Muscle of leg (tissue), 11 donors: ENCODE data around the gene ALG12. TPM values are rescaled to one million over a fixed set of nuclear protein-coding genes. Genes with fewer than 3 reads are reported as not detected.

Experiments used
- DNase-seq: peaks from one replicate; pipeline ENCODE4 v3.0.0; 2013
- H3K27ac ChIP-seq: one replicate; pipeline ENCODE4 v1.5.1; 2013; ENCODE audit warnings: mild to moderate bottlenecking, low read length, control low read depth
- H3K27me3 ChIP-seq: one replicate; pipeline ENCODE4 v1.6.1; 2013; ENCODE audit warnings: low read length; ENCODE audit not compliant: control insufficient read depth, insufficient read depth
- H3K36me3 ChIP-seq: one replicate; pipeline ENCODE4 v1.6.1; 2013; ENCODE audit warnings: low read length; ENCODE audit not compliant: control insufficient read depth, insufficient read depth
- H3K4me1 ChIP-seq: one replicate; pipeline ENCODE4 v1.6.1; 2013; ENCODE audit warnings: low read length; ENCODE audit not compliant: control insufficient read depth, insufficient read depth
- H3K4me3 ChIP-seq: one replicate; pipeline ENCODE4 v1.5.1; 2013; ENCODE audit warnings: low read length, control low read depth
- H3K9me3 ChIP-seq: replicated peaks from 2 replicates; pipeline ENCODE4 v1.6.1; 2013; ENCODE audit warnings: low read depth, low read length; ENCODE audit not compliant: control insufficient read depth
- WGBS: methylation state at CpG from one replicate; pipeline ENCODE4 v1.1.5; 2013; ENCODE audit warnings: missing lambda C conversion rate; ENCODE audit not compliant: insufficient coverage; 5-methylcytosine and 5-hydroxymethylcytosine counted together
- polyA plus RNA-seq, 8 donors: library from polyadenylated mRNA; unstranded; fragments of 120-200 nt; gene quantifications; one replicate each; pipeline versions ENCODE4 v1.2.1 to v1.2.3, GENCODE V29; 2013; ENCODE audit warnings: inconsistent platforms in 1 of 8, low replicate concordance in 1 of 8; ENCODE audit not compliant: insufficient read length in 8 of 8, insufficient read depth in 1 of 8
- total RNA-seq: library from RNA; stranded (reverse); fragments of 120-200 nt; gene quantifications from one replicate; pipeline ENCODE4 v1.2.4, GENCODE V29; 2013

Gene ALG12
- total and polyA plus RNA-seq, 9 donors: 6.6 to 19.1 (median 15.8) TPM

DNA sequence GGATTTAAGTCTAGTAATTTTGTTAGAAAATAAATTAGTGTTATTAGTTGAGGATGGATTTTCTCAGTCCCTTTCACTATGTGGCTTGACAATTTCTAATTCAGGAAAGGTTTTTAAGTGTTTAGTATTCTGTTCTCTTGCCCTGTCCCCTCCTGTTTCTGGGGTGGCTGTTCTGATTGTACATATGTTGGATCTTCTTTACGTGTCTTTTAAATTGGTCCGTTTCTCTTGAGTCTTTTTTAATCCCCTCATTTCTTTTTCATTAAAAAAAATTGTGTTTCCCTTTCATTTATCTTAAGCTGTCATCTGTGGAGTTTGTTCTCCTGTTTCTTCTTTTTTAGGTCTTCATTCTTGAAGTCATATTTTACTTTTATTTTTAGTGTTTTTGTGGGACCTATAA, 52.1 kb downstream of the ALG12 start:
- Histone ChIP-seq H3K36me3 (peaks cover 5% of the 10 kb centered on the region), H3K4me1 (no peaks in the 10 kb centered on the region), H3K9me3 (peaks cover 38% of the 10 kb centered on the region), H3K27me3 (no peaks in the 10 kb centered on the region), H3K4me3 (no peak overlapping the region), H3K27ac (no peak overlapping the region)
- no peak for DNase-seq
- no CpG with 5 or more reads among the region's 2 CpGs for WGBS

GRCh38 chr22:49865156-49865555, 53.1 kb downstream of the ALG12 start:
- H3K9me3 ChIP-seq: peaks cover 35% of the 10 kb centered on the region
- 80% methylated on average over 5 of the region's 17 CpGs for WGBS

DNA sequence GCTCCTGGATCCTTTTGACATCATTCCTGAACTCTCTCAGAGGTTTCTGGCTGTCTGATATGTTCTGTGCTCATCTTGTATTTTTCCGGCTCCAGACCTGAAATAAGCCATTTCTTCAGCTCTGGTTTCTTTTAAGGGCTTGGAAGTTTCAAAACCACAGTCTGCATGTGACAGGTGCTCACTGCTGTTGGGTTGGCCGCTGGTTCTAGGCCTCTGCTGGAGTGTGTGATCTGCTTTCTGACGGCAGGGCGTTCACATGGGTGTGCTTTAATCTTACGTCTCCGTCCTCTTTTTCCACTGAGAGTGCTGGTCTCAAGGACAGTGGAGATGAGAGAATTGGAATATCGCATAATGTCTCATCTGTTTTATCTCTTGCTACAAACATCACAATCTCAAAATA, 54.3 kb downstream of the ALG12 start:
- no peaks in the 10 kb centered on the region for H3K27me3 ChIP-seq
- WGBS: no CpG with 5 or more reads among the region's 7 CpGs

More at GRCh38 chr22:49865156-49865555, 53.1 kb downstream of the ALG12 start:
- Histone ChIP-seq H3K27me3 (no peaks in the 10 kb centered on the region), H3K36me3 (peaks cover 5% of the 10 kb centered on the region), H3K4me3 (no peak overlapping the region), H3K27ac (no peak overlapping the region), H3K4me1 (no peaks in the 10 kb centered on the region)
- no peak for DNase-seq

DNA sequence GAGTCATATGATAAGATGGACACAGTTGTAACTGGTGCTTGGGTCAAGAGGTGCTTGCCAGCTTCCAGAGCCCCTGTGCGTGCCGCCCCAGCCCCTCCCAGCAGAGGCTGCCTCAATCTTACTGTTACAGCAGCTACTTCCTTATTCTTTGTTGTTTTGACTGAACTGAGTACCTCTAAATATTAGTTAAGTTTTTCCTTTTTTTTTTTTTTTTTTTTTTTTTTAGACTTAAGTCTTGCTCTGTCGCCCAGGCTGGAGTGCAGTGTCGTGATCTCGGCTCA, 55.8 kb downstream of the ALG12 start:
- Histone ChIP-seq H3K27me3 (no peaks in the 10 kb centered on the region), H3K36me3 (peaks cover 4% of the 10 kb centered on the region), H3K9me3 (peaks cover 17% of the 10 kb centered on the region), H3K4me3 (no peak overlapping the region), H3K4me1 (no peaks in the 10 kb centered on the region), H3K27ac (no peak overlapping the region)
- DNase-seq: no peak
- WGBS: 100% methylated on average over 2 of the region's 5 CpGs

More for the DNA sequence above, 54.3 kb downstream of the ALG12 start:
- peaks cover 6% of the 10 kb centered on the region for H3K36me3 ChIP-seq
- no peak overlapping the region for H3K4me3 ChIP-seq
- H3K27ac ChIP-seq: no peak overlapping the region
- DNase-seq: no peak
- H3K4me1 ChIP-seq: no peaks in the 10 kb centered on the region
- peaks cover 22% of the 10 kb centered on the region for H3K9me3 ChIP-seq

DNA sequence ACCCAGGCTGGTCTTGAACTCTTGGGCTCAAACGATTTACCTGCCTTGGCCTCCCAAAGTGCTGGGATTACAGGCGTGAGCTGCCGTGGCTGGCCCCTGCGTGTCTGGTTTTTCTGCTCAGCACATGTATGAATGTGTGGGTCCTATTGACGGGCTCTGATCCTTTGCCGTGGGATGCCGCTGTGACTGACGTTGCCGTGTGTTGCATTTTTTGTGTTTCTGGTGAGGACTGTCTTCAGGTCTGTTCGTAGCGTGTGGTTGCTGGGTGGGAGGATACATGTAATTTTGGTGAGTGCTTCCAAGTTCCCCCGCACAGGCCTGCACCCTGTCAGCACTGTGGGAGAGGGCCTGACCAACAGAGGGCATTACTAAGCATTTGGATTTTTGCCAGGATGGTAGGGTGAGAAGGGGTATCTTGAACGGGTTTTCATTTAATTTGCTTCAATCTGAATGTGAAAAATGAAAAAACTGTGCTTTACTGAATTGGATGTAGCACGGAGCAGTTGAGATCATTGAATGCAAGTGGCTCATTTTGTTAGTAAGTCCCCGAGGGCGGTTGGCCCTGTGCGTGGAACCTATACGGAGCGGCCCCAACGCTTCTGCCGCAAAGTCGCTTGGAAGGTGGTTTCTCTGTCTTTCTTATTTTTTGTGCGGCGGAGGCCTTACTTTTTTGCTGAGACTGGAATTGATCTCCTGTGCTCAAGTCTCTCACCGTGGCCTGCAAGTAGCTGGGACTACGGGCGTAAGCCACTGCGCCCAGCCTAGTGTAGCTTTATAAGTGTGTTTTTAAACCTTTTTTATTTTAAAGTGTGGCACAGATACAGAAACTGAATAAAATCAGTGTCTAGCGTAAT, 56.4 kb downstream of the ALG12 start:
- no peak overlapping the region for H3K27ac ChIP-seq
- H3K4me3 ChIP-seq: no peak overlapping the region
- no peaks in the 10 kb centered on the region for H3K27me3 ChIP-seq
- WGBS: 95% methylated on average over 25 of the region's 29 CpGs
- no peak for DNase-seq
- peaks cover 11% of the 10 kb centered on the region for H3K9me3 ChIP-seq
- H3K36me3 ChIP-seq: peaks cover 9% of the 10 kb centered on the region
- H3K4me1 ChIP-seq: no peaks in the 10 kb centered on the region

DNA sequence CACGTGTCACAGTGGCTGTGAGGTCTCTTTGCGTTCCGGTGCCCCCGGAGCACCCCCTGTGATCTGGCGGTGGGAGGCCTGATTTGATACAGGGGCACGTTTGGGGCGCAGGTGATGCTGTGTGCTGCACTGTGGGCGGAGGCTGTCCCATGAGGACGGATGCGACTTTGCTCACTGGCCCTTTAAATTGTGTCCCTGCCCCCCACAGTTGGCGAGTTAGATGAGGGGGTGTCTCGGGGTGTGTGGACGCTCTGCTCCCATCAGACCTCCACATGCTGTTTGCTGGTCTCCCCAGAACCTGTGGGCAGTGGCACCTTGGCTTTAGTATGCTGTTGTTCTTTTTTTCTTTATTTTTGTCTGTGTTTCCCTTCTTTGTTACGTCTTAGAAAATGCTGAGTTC, 59.4 kb downstream of the ALG12 start:
- Histone ChIP-seq H3K27ac (no peak overlapping the region), H3K36me3 (peaks cover 10% of the 10 kb centered on the region), H3K27me3 (no peaks in the 10 kb centered on the region), H3K4me1 (peaks cover 19% of the 10 kb centered on the region), H3K9me3 (no peaks in the 10 kb centered on the region), H3K4me3 (no peak overlapping the region)
- DNase-seq: no peak
- 84% methylated on average over 7 of the region's 14 CpGs for whole genome bisulfite sequencing

GRCh38 chr22:49856766-49857618, 61.2 kb downstream of the ALG12 start:
- Histone ChIP-seq H3K27ac (no peak overlapping the region), H3K9me3 (no peaks in the 10 kb centered on the region), H3K27me3 (peaks cover 4% of the 10 kb centered on the region), H3K36me3 (peaks cover 10% of the 10 kb centered on the region), H3K4me1 (peaks cover 24% of the 10 kb centered on the region), H3K4me3 (no peak overlapping the region)
- DNase-seq: no peak
- 77% methylated on average over 21 of the region's 31 CpGs for WGBS

DNA sequence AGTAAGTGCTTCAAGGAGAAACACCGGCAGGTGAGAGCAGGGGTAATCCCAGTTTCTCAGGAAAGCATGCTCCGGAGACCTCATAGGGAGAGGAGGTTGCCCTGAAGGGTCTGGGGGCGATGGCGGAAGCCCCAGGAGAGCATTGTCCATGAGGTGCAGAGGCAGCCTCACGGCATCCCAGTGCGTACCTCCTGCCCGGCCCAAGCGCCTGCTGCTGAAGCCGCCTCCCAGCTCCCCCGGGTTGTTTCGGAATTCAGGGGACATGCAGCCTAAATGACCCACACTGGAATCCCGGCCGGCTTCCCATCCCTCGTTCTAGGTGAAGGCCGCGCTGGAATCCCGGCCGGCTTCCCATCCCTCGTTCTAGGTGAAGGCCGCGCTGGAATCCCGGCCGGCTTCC, 61.9 kb downstream of the ALG12 start:
- Histone ChIP-seq H3K36me3 (peaks cover 10% of the 10 kb centered on the region), H3K27me3 (peaks cover 11% of the 10 kb centered on the region), H3K9me3 (no peaks in the 10 kb centered on the region), H3K4me1 (peaks cover 24% of the 10 kb centered on the region), H3K4me3 (no peak overlapping the region), H3K27ac (no peak overlapping the region)
- no peak for DNase-seq
- WGBS: 77% methylated on average over 16 of the region's 23 CpGs

DNA sequence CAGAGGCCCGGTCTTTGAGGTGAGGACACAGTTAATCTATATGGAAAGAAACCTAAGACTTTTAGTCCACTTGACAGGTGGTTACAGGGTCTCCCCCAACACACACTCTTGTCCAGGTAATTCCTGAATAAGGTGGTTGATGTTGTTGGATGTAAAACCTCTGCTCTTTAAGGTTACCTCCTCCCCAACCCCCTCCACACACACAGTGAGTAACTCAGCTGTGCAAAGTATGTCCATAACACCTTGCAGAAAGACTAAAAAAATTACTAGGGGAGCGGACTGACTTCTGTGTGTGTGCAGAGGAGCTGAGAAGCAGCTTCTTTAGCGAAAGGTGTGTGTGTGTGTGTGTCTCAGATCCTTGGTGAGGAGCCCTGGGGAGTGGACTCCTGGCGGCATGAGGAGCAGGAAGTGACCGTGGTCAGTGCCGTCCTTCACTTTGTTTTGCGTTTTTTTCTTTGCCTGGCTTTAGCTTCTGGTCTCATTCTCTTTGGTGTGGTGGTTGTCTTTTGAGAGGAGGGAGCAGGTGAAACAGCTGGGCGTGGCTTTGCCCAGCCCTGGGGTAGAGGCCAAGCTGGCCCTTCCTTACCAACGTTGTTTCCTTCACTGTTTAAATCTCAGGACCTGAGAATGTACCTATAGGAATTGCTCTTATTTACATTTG, 62.9 kb downstream of the ALG12 start:
- H3K4me3 ChIP-seq: no peak overlapping the region
- peaks cover 24% of the 10 kb centered on the region for H3K4me1 ChIP-seq
- no peak overlapping the region for H3K27ac ChIP-seq
- H3K27me3 ChIP-seq: peaks cover 18% of the 10 kb centered on the region
- H3K36me3 ChIP-seq: peaks cover 10% of the 10 kb centered on the region
- no peak for DNase-seq
- WGBS: 34% methylated on average over 5 of the region's 9 CpGs
- H3K9me3 ChIP-seq: no peaks in the 10 kb centered on the region
